Activated naive CD4-positive, alpha-beta T cell (primary cell): Measurements from ENCODE around the gene SRPX2.
"Not testable (repeated sequence)": the region's sequence is repeated elsewhere in the genome, so short reads cannot be mapped to it uniquely, and the experiment has no call there.

Experiments used
- DNase-seq, 4 experiments: peaks; one replicate each; lab custom pipeline; 2025; lab: John Stamatoyannopoulos, UW

Gene SRPX2

DNA sequence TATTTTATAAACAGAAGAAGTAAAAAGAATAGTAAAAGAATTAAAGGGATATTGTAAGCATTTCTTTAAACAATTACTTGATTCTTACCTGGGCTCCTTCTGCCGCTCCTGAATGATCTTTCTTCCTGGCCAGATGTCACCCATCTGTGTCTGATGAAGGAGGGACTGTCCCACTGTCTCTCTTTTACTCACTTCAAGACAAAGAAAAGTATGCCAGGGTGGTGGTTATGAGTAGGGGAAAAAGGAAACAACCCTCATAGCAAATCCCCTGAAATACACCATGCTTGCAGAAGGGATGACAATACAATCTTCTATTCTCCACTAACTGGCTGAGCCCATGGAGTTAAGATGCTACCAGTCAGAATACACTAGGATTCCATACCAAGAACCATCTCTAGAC lies 56.8 kb downstream of the SRPX2 start:
- no peak for DNase-seq

DNA sequence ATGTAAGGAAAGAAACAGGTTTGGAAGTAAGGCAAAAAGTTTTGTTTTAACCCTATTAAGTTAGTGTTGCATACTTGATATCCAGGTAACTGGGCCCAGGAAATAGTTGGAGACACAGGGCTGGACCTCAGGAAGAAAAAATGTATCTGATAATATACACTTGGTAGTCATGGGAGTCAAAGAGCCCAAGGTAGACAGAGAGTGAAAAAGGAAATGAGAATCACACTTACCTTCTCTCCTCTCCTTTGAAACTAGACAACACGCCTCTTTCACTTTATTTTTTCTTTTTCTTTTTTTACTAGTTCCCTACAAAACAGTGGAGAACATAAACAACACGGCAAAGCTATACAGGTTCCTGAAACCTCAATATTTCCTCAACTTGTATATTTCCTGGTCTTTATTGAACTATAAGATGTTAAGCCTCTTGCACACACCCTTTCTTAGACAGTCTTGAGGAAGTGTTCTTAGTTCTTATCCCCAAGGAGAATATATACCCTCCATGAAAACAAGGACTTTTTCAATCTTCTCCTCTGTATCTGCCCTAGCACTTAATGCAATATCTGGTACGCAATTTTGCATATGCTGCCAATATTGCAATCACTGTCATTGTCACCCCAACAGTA lies 60.7 kb downstream of the SRPX2 start:
- no peak for DNase-seq

DNA sequence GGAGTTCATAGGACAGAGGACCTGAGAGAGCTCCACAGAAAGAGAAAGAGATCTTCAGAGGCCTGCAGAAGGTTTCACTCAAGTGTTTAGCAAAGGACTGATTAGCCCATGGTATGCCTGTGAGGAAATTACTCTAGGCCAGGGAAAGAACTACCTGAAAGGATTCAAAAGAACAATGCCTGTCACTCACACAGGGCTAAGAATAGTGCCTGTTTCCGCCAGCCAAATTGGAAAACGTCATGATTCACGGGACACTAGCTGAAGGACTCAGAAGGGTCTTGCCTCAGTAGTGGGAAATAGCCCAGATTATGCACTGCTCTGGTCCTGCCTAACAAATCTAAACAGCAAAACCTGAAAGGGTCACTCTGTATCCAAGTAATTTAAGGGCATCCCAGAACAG lies 66.8 kb downstream of the SRPX2 start:
- DNase-seq, result no peak

DNA sequence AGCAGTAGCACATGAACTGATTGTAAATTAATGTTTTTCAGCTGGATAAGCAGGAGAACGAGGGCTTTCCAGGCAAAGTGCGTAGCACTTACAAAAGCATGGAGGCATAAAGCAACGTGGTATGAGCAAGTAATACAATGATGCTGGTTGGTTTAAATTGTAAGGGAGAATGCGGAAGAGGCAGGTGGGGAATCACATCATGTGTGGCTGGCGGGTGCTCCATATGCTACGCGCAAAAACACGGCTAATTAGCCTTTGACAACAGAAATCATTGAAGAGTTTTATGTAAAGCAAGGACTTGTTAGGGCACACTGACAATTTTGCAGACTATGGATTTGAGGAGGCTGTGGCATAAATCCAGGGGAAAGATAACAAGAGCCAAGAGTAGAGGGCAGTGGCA lies 73.4 kb downstream of the SRPX2 start:
- DNase-seq, result no peak

DNA sequence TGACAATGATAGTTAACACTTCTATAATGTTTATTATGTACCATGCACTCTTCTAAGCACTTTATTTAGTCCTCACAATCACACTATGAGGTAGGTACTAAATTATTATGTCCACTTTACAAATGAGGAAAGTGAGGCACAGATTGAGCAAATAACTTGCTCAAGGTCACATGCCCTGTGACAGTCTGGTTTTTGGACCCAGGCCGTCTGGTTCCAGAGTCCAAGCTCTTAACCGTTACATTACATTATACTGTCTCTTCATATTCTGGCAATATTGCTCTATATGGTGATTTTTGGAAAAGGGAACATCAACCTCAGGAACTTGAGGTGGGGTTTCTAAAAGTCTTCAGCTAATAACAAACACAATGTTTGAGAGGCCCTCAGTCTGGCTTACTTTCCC lies 75.1 kb downstream of the SRPX2 start:
- DNase-seq, result no peak

DNA sequence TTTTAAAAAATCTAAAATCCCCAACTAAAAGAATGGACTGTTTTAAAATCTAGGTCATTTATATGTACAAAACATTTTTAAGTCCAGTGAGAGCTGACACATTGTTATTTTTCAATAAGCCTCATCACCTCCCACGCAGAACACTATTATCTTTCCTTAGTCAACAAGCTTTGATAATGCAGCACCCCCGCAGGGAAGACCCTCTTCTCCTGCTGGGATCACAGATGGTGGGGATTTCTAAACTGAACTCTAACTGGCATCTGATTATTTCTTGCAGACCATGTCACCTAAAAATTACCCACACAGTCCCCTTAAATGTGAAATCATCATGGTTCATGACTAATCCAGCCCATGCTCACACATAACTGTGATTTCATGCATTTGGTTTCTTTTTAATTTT lies 76.3 kb downstream of the SRPX2 start:
- no peak for DNase-seq

DNA sequence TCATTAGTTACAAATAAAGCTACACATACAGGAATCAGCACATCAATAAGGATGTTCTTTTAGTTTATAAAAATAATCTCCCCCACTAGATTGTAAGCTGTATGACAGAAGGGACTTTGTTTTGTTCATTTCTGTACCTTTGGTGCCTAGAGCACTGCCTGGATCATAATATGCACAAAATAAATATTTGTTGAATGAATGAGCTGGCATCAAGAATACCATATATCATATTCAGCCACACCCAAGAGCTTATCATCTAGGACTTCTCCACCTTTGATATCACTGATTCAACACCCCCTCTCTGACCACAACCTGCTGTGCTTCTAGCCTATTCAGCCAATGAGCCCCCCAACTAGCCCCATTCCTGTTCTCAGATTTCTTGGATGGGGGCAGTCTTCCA lies 77.3 kb downstream of the SRPX2 start:
- no peak for DNase-seq

DNA sequence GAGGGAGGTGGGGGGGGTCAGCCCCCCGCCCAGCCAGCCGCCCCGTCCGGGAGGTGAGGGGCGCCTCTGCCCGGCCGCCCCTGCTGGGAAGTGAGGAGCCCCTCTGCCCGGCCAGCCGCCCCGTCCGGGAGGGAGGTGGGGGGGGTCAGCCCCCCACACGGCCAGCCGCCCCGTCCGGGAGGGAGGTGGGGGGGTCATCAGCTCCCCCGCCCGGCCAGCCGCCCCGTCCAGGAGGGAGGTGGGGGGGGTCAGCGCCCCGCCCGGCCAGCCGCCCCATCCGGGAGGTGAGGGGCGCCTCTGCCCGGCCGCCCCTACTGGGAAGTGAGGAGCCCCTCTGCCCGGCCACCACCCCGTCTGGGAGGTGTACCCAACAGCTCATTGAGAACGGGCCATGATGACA lies 80.0 kb downstream of the SRPX2 start:
- DNase-seq, result not testable (repeated sequence)
